Measurements from ENCODE around the gene SEL1L3.

- TF ChIP-seq CTCF (IDR thresholded peaks at IDR 0.05; ENCODE audit: insufficient read depth, low read length): no peak
- TF ChIP-seq REST (IDR thresholded peaks at IDR 0.05; ENCODE audit: insufficient replicate concordance, low read depth): no peak
- no peak for TF ChIP-seq POLR2AphosphoS5 (IDR thresholded peaks at IDR 0.05; ENCODE audit: low read depth)
- no peak for TF ChIP-seq GABPA (IDR thresholded peaks at IDR 0.05; ENCODE audit: low read depth)
- TF ChIP-seq SPI1 (IDR thresholded peaks at IDR 0.05; ENCODE audit: borderline replicate concordance, low read depth): no peak
Measured at GRCh38 chr4:25870081-25870480, 7.3 kb upstream of the SEL1L3 start.
